ENCODE measurements around the gene SPDYE3.
"Not testable (repeated sequence)": the region's sequence is repeated elsewhere in the genome, so short reads cannot be mapped to it uniquely, and the experiment has no call there.

DNA sequence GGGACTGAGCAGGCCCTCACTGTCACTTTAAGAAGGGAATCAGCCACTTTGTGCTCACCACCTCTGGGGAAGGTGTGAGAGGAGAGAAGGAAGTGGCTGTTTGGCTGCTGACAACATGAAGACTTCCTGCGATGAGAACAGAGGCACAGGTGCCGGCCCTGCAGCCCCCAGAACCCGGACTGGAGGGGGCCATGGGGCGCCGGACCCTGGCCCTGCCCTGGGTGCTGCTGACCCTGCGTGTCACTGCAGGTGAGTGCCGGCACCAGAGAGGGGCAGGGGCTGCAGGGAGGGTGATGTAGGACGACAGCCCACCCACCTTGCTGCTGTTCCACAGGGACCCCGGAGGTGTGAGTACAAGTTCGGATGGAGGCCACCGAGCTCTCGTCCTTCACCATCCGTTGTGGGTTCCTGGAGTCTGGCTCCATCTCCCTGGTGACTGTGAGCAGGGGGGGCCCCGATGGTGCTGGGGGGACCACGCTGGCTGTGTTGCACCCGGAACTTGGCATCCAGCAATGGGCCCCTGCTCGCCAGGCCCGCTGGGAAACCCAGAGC lies 44.8 kb downstream of the SPDYE3 start:
- TF ChIP-seq EZH2 (IDR thresholded peaks at IDR 0.05; ENCODE audit: insufficient read depth, poor library complexity, severe bottlenecking); EZH2phosphoT487 (IDR thresholded peaks at IDR 0.05; ENCODE audit: insufficient read depth, low read depth): not testable (repeated sequence)

Measured in GM23248 (cell line).